Measurements from ENCODE around the gene SEZ6L2. TPM values are rescaled to one million over a fixed set of nuclear protein-coding genes. Genes with fewer than 3 reads are reported as not detected.

SEZ6L2 gene
- total and polyA plus RNA-seq, 2 of the 13 experiments (the other 11 are each of a cell fraction or from before 2014, with no cell fraction given) = 14.9 to 16.9 TPM

- TF ChIP-seq NCOA2 (CRISPR knock-in tag; IDR thresholded peaks at IDR 0.05) = no peak
- TF ChIP-seq ZSCAN20 (CRISPR knock-in tag; IDR thresholded peaks at IDR 0.05; ENCODE audit: borderline replicate concordance) = no peak
- 0 out of 2 replicates have a peak, but pooled peaks have one; percentile 25 for TF ChIP-seq RBFOX2 (IDR thresholded peaks at IDR 0.05; ENCODE audit: low read depth, low read length)
- TF ChIP-seq ZNF496 (CRISPR knock-in tag; IDR thresholded peaks at IDR 0.05; ENCODE audit: insufficient replicate concordance) = no peak
- TF ChIP-seq GPBP1L1 (CRISPR knock-in tag; IDR thresholded peaks at IDR 0.05) = no peak
- peak; percentile 22 to 50; a peak in 2 of 4 replicates for TF ChIP-seq POLR2A (IDR thresholded peaks at IDR 0.05; ENCODE audit: insufficient read depth in 1 of 2, low read depth in 2 of 2, low read length in 2 of 2)
- peak; percentile 69; the same call in 1 of the 2 replicates for TF ChIP-seq FOSL1 (CRISPR knock-in tag; IDR thresholded peaks at IDR 0.05; ENCODE audit: borderline replicate concordance)
- 0 out of 2 replicates have a peak, but pooled peaks have one; percentile 6 for TF ChIP-seq MIER2 (CRISPR knock-in tag; IDR thresholded peaks at IDR 0.05)
- peak; percentile 56; the same call in 1 of the 2 replicates for TF ChIP-seq ZNF691 (CRISPR knock-in tag; IDR thresholded peaks at IDR 0.05; ENCODE audit: borderline replicate concordance, low read depth)
- peak; percentile 57; the same call in 1 of the 3 replicates for TF ChIP-seq MXI1 (IDR thresholded peaks at IDR 0.05; ENCODE audit: borderline replicate concordance, low read depth, low read length)
- TF ChIP-seq ZNF83 (CRISPR knock-in tag; IDR thresholded peaks at IDR 0.05; ENCODE audit: borderline replicate concordance) = no peak
- no peak for TF ChIP-seq ZNF276 (CRISPR knock-in tag; IDR thresholded peaks at IDR 0.05; ENCODE audit: low read depth)
- 0 out of 2 replicates have a peak, but pooled peaks have one; percentile 37 for TF ChIP-seq ZNF792 (CRISPR knock-in tag; IDR thresholded peaks at IDR 0.05)
- TF ChIP-seq GABPB1 (CRISPR knock-in tag; IDR thresholded peaks at IDR 0.05) = no peak
- TF ChIP-seq ONECUT2 (CRISPR knock-in tag; IDR thresholded peaks at IDR 0.05) = no peak; the same call in 1 of the 2 replicates
- TF ChIP-seq ZNF33B (CRISPR knock-in tag; IDR thresholded peaks at IDR 0.05) = 0 out of 2 replicates have a peak, but pooled peaks have one; percentile 13
- no peak for TF ChIP-seq ZBTB21 (CRISPR knock-in tag; IDR thresholded peaks at IDR 0.05)
- peak; percentile 46 for TF ChIP-seq FOXP4 (CRISPR knock-in tag; IDR thresholded peaks at IDR 0.05)
- no peak for TF ChIP-seq HNRNPK (IDR thresholded peaks at IDR 0.05; ENCODE audit: low read depth, low read length, poor library complexity, severe bottlenecking)
- no peak for TF ChIP-seq ZBTB43 (CRISPR knock-in tag; conservative IDR thresholded peaks at IDR 0.05)
Measured at GRCh38 chr16:29943846-29944799, 44.8 kb upstream of the SEZ6L2 start (continued).

All from HepG2 (cell line).